ENCODE results near the gene PTPRE. TPM values are rescaled to one million over a fixed set of nuclear protein-coding genes. Genes with fewer than 3 reads are reported as not detected.
A peak's percentile ranks its signal among the peaks of the same experiment; 100 is the strongest.

Gene PTPRE
- total RNA-seq, 1 experiment from 2014 or later: 6.8 TPM

DNA sequence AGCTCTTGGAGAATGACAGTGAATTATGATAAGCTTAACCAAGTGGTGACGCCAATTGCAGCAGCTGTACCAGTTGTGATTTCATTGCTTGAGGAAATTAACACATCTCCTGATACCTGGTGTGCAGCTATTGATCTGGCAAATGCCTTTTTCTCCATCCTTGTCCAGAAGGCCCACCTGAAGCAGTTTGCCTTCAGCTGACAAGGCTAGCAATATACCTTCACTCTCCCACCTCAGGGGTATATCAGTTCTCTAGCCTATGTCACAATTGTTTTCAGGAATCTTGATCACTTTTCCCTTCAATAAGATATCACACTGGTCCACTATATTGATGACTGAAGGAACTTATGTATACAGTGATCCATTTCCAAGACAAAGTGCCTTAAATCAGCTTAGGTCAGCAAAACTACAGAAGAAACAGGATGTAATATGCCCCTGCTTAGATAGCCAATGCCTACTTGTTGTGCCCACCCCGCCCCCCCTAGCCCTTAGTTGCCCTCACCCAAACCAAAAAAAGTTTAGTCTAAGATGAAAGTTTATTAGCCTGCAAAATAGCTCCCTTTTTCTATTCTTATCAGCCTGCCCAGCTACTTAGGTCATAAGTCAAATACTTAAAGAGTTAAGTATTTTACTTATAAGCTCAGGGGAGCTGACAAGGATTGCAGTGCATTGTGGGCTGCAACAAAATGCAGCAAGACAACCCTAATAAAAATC lies 45.1 kb downstream of the PTPRE start:
- DNase-seq (ENCODE audit: low read depth): no peak

DNA sequence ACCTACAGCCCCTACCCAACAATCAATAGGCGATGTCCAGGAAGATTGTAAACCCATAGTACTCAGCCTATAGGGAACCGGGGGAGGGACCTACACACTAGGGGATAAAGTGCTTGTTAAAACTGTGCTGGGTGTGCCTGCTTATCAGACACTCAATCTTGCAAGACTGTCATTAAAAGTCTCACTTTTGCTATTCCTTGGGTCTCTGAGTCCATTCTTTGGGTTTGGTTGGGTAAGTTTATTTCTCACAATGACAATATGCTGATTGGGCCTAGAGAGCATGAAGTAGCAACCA lies 45.6 kb downstream of the PTPRE start:
- no peak for DNase-seq (ENCODE audit: low read depth)

DNA sequence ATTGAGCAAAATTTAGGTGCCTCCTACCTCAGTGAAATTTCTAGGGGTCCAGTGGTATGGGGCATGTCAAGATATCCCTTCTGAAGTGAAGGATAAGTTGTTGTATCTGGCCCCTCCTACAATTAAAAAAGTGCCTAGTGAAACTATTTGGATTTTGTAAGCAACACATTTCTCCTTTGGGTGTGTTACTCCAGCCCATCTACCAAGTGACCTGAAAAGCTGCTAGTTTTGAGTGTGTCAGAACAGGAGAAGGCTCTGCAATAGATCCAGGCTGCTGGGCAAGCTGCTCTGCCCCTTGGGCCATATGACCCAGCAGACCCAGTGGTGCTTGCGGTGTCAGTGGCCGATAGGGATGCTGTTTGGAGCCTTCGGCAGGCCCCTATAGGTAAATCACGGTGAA lies 46.0 kb downstream of the PTPRE start:
- DNase-seq (ENCODE audit: low read depth): no peak

DNA sequence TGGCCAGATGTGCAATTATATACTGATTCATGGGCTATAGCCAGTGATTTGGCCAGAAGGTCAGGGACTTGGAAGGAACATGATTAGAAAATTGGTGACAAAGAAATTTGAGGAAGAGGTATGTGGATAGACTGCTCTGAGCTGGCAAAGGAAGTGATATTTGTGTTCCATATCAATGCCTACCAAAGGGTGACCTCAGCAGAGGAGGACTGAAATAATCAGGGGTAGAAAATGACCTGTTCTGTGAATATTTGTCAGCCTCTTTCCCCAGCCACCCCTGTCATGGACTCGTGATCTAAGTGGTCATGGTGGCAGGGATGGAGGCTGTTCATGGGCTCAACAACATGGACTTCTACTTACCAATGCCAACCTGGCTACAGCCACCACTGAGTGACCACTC lies 47.0 kb downstream of the PTPRE start:
- no peak for DNase-seq (ENCODE audit: low read depth)

DNA sequence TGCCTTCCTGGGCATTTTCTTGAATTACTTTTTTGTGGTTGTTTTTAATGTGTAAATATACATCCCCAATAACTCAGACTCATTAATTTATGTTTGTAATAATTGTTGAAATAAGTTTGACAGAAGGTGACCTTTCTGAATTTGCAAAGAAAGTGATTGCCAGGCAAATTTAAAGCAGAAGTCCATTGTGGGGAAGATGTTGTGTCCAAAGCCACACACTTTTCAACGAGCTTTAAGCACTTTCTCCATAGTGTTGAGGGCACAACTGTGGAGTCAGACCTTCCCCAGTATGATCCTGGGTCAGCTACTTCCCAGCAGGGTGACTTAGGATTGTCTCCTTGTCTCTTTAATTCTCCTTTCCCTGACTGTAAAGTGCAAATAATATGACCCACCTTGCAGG lies 52.5 kb downstream of the PTPRE start:
- DNase-seq (ENCODE audit: low read depth): no peak

DNA sequence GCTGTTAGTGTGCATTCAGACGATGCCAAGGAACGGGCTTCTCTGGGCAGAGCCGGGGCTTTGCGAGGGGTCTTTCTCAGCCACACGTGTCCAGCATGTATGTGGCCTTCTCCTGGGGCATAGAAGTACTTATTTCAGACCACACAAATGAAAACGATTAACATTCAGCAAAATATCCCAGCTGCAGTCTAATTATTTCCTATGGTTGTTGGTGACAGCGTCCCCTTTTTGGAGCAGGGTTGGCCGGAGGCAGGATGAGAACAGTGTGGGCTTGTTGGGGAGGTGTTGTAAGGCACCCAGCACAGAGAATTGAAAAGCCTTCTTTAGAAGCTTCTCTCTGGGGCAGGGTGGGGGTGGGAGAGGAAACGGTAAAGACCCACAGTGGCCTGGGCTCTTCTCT lies 54.2 kb downstream of the PTPRE start:
- DNase-seq (ENCODE audit: low read depth): no peak

DNA sequence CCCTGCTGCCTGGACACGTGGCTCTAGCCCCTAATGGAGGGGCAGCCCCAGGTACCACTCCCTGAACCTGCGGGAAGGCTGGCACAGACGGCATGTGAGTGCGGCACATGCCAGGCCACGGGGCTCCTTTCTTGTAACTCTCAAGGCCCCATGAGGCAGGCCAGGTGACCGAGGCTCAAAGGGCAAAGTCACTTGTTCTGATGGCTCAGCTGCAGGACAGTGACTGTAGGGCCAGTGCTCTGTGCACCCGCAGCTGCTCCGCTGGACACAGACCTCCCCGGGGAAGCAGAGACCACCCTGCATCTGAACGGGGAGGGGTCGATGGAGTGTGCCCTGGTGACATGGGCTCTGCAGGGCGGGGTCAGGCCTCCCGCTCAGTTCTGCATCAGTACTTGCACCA lies 55.3 kb downstream of the PTPRE start:
- DNase-seq (ENCODE audit: low read depth): no peak

DNA sequence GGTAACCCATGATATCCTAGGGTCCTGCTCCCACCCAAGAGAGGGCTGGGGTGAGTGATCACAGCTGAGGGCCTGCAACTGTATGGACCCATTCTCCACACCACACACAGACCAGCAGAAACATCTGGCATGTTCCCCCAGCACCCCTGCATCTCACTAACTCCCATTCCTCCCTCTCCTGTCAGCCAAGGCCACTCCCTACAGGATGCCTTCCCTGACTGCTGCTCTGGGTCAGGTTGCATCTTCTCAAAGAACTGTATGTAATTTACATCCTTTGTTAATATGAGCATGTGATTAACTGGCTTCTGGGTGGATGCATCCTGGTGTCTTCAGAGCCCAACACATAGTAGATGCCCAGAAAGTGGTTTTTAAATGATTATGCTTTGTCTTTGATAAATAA lies 56.2 kb downstream of the PTPRE start:
- DNase-seq (ENCODE audit: low read depth): no peak

DNA sequence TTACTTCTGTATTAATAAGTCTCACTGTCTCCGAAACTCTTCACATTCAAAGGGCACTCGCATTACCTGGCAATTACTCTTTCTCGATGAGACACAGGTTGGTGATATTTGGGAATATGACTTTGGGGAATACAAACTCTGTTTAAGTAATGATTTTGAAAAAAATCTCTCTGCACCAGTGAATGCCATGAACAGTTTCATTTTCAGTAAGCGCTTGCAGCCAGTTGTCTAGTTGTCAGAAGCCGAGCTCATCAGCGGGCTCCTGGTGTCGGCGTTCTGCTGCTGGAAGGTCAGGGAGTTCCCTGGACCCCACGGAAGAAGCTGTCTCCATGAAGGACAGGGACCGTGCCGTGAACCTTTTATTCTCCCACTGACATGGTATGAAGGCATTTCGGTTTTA lies 57.7 kb downstream of the PTPRE start:
- no peak for DNase-seq (ENCODE audit: low read depth)

DNA sequence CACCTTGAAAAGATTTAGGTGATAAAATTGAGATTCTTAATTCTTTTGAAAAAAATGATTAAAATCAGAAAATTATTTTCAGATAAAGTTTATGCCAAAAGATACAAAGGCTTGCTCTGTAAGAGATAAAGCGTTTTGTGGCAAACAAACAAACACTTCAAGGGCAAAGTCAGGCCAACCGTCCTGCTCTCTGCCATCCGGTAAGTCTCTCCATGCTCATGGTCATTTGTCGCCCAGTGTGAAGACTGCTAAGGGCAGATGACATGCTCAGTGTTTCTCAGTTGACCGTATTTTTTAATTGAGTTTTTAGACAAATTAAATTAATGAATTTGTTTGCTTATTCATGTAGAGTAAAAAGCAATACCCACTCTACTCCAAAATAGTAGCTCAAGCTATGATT lies 60.0 kb downstream of the PTPRE start:
- DNase-seq (ENCODE audit: low read depth): no peak

DNA sequence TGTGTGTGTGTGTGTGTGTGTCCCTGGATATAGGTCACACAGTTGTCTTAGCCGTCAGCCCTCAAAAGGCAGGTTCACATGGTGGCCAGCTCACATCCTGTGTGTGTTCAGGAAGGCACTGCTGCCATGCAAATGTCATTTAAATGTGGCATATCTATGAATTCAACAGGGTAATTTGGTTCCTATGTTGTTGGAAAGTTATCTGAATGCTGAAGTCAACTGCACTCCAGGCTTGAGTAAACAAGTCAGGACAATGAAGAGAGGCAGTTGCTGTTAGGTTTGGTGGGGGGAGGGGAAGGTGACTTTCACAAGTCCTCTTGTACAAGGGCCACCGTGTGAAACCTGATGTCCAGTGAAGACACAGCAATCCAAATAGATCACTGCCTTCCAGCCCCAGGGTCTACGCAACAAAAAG lies 61.1 kb downstream of the PTPRE start:
- DNase-seq (ENCODE audit: low read depth): no peak

DNA sequence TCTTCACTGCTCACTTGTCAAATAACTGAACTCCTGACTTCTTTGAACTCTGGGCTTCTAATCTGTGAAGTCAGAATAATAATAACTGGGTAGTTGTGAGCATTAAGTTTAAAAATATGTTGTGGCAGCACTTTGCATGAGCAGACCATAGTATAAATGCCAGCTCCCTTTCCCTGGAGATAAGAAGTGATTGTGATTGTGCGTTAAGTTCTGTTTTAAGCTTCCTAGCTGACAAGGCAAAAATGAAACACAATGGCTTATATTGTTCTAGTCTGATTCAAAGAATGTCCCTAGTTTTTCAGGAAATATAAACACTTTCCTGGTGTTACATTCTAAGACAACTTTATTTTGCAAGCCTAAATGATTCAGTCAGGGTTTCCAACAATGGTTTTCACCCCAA lies 61.8 kb downstream of the PTPRE start:
- no peak for DNase-seq (ENCODE audit: low read depth)

DNA sequence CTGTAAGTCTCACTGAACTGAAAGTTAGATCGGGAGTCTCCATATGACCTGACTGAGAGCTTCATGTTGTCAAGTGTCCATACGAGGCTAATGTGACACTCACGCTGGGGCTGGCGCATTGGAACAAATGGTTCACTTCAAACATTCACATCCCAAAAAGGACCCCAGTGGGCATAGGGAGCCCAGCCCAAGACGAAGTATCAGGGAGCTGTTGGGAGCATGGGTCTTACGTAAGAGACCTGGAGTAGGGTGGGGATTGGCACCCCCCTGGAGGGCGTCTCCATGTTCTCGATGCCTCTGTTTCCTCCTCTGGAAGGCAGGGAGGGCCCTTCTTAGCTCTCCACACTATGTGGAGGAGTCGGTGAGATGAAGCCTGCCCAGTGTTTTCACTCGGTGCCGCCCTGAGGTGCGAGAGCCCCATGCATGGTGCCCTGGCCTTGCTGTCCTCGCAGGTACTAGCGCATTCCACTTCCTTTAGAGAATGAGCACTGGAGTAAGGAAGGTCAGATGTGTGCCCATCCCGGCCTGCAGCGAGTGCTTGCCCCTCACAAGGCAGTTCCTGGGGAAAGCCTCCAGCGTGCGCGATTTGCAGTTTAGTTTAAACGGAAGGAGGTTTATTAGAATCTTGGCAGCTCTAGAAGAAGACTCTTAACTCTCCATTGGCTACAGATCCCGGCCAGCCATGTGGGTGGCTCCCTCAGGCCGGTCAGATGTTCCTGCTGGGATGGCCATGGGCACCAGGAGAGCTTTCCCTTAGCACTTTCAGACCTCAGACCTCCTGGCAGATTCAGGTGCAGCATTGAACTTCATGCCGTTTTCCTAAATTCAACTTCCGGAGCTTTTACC lies 64.4 kb downstream of the PTPRE start:
- DNase-seq (ENCODE audit: low read depth): no peak

DNA sequence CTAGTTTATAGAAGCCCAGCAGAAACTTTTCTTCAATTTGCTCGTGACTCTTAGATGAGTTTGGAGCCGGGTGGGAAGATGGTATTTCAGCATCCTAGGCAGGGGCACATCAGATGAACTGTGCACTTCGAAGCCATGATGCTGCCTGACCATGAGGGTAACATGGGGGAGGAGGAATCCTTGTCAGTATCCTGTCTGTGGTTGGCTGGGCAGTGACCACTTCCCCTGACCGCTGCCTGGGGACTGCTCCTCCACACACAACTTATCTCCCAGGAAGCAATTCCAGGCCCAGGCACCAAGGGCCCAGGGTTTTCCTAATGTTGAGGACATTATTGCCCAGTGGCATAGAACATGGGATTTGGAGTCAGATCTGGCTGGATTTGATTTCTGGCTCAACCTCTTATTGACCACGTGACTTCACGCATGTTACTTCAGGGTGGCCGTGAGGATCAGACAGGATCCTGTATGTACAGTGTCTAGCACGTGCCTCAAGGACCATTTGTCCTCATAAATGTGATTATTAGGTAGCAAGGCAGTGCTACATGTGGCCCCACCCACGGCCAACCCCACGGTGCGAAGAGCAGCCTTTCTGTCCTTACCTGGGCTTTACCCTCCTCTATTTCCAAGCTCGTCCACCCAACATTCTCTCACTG lies 65.2 kb downstream of the PTPRE start:
- no peak for DNase-seq (ENCODE audit: low read depth)

DNA sequence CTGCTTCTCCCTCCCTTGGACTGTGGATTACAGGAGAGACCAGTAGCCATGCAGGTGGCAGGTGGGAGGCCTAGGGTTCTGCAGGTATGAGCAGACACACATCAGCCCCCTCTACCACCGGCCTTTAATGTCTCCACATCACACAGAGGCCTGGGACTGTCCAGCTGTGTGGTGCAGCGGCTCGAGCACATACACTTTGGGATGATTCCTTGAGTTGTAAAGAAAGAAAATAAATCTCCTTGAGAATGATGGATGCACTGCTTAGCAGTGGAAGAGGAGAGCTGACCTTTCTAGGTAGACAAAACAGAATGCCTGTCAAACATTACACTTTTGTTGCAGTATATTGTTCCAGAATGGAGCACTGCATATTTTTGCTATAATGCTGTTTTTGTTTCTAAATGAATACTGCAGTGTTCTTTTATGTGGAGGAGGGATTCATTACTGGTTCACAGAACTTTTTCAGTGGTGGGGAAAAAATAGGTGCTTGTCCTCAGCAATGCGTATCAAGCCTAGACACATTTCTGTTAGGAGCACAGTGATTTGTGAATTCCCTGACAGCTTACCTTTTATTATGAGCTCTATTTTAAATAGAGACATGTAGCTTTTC lies 66.0 kb downstream of the PTPRE start:
- no peak for DNase-seq (ENCODE audit: low read depth)

DNA sequence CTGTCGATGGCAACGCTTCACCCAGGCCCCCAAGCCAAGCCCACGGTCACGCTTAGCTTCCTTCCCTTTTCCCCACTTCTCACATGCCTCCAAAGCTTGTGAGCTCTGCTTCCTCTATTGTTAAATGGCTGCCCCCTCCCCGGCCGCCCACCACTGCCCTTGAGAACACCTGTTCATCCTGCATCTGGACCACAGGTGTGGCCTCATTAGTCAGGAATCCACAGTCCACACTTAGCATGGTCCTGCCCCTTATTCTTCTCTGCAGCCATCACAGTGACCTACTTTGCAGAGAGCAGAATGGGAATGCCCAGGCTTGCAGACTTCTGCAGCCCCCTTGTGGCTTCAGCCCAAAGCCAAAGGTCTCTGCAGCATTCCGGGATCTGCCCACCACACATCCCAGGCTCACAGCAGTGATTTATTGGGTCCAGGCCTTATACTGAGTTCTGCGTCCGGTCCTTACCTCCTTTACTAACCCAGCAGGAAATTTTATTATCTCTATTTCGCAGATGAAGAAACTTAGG lies 66.9 kb downstream of the PTPRE start:
- DNase-seq (ENCODE audit: low read depth): peak; percentile 34

DNA sequence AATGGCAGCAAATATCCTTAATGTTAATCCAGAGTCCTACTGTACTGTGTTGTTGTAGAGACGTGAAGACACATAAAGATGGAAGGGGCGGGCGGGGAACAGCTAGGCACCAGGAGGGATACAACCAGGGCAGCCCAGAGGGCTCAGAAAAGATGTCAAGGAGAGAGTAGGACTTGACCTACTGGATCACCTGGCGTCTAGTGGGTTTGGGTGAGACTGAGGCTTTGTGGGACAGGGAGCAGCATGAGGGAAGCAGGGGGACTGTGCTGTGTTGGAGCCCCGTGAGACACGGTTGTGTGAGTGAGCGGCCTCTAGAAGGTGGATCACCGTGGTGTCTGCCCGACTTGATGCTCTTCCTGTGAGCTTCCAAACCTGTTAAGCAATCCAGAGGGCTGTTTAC lies 68.0 kb downstream of the PTPRE start:
- no peak for DNase-seq (ENCODE audit: low read depth)

DNA sequence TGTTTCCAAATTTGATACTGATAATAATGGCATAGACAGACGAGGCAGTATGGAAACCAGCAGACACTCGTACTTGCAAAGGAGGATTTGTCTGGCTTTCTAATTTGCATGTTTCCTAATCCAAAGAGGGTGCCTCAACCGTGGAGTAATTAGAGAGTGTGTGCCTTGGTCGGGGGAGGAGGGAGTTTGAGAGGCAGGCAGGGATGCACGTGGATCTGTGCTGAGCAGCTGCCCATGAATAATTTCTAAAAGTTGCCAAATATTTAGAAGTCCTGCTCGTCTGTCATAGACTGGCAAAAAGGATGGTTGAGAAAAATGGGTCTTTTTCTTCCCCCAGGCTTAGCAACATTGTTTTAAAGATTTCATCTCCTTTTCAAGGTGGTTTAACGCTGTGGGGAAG lies 69.4 kb downstream of the PTPRE start:
- peak; percentile 74 for DNase-seq (ENCODE audit: low read depth)

DNA sequence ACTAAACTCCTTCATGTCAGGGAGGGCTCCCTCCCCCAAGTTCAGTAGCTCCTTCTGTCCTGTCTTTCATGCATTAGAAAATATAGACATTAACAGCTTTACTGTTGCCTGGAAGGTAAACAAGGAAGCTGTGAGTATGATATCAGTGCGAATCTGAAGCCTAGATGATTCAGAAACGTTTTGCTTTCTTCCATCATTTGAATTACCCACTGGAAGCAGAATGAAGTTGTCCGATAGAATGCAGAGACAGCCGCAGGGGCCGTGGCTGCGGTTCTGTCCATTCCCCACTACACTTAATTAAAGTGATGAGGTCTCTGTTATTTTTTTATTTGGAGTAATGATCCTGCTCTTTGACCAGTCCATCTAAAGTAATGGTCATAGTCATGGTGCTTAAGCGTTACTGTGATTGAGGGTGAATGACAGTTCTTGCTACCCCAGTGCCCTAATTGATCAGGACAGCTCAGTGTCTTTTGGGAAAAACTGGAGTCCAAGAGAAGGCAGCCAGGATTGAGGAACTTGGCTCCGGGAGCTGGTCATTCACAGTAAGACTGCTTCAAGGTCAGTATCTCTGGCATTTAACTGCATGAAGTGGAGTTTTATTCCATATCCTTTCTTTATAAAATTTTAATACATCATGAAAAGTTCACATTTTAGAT lies 69.9 kb downstream of the PTPRE start:
- DNase-seq (ENCODE audit: low read depth): peak; percentile 56

DNA sequence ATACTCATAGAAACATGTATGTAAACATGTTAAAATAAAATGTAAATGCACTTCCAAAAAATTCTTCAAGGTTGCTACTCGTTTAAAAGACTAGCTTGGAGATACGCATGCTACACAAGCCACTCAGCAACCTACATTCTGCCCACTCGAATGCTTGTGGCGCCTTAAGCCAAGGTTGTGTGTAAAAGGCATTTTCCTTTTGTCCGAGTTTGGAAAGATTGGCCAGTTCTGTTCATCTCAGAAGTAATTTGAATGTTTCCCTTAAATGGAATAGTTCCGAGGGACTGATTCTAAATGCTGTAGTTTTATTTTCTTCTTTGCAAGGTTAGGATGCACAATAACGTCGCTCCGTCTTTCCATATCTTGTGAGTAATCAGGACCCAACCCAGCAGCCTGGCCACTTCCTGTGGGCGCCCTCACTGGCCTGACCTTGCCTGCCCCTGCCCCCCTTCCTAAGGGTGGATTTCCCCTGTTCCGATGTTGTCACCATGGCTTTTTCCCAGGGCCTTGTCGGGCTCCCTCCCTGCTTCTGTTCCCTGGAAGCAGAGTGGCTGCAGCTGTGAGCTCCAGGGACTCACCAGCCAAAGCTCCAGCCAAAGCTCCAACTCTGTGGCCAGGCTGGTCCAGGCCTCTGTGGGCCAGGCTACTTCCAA lies 70.6 kb downstream of the PTPRE start:
- DNase-seq (ENCODE audit: low read depth): peak; percentile 95

DNA sequence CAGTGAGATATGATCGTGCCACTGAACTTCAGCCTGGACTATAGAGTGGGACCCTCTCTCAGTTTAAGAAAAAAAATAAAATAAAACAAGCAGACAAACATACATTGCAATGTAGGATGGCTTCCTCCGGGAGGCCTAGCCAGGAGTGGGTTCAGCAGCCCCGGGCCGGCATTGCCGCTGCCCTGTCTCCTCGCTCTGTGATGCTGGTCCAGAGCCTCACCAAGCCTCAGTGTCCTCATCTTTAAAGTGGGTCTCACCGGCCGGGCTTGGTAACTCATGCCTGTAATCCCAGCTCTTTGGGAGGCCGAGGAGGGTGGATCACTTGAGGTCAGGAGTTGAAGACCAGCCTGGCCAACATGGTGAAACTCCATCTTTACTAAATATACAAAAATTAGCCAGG lies 71.6 kb downstream of the PTPRE start:
- DNase-seq (ENCODE audit: low read depth): no peak
